Coronary artery (tissue), 2 donors: ENCODE data around the gene PDCD2.
A peak's percentile ranks its signal among the peaks of the same experiment; 100 is the strongest.
"Not testable (repeated sequence)": the region's sequence is repeated elsewhere in the genome, so short reads cannot be mapped to it uniquely, and the experiment has no call there.

Source experiments
- DNase-seq: peaks from one replicate; pipeline ENCODE4 v3.0.0-alpha.2; 2017; ENCODE audit warnings: low spot score
- H3K27ac ChIP-seq, 2 donors: fragments of 200-600 bp; sonication (generic); one replicate each; pipeline ENCODE4 v1.5.1; 2016 to 2019
- H3K4me3 ChIP-seq: fragments of 200-600 bp; sonication (generic); 2 replicates; pipeline ENCODE4 v1.5.1; 2016; ENCODE audit warnings: mild to moderate bottlenecking, moderate library complexity
- CTCF ChIP-seq: fragments of 200-600 bp; sonication (generic); IDR thresholded peaks from one replicate; pipeline ENCODE4 v1.5.1; 2019; ENCODE audit warnings: antibody characterized with exemption

The PDCD2 gene

GRCh38 chr6:170529839-170530469 lies 54.5 kb downstream of the PDCD2 start:
- peak; percentile 81 for TF ChIP-seq CTCF
- Histone ChIP-seq H3K4me3 (no peak overlapping the region), H3K27ac (no peak overlapping the region)
- no peak for DNase-seq

- DNase-seq, H3K4me3 ChIP-seq, H3K27ac ChIP-seq: not testable (repeated sequence)
Measured at GRCh38 chr6:170527995-170528394, 56.4 kb downstream of the PDCD2 start.

DNA sequence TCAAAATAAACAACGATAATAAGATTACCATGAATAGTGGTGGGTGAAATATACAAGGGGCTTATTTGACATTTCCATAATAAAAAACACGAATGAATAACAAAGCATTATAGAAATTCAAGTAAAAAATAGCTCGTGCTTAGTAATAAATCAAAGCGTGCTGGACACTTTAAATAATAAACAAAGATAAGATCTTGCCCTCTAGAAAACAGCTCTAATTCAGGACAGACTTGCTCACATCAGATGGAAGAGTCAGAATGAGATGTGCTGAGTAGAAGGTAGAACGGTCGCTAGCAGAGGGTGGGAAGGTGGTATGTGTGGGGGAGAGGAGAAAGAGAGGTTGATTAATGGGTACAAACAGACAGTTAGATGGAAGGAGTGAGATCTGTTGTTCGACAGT lies 58.6 kb downstream of the PDCD2 start:
- Histone ChIP-seq H3K27ac (no peak overlapping the region), H3K4me3 (no peak overlapping the region)
- TF ChIP-seq CTCF: no peak
- no peak for DNase-seq
